Osteocyte (in vitro differentiated cells): Measurements from ENCODE around the gene MARK1. TPM values are rescaled to one million over a fixed set of nuclear protein-coding genes. Genes with fewer than 3 reads are reported as not detected.

Experiments used
- DNase-seq: peaks from one replicate; pipeline ENCODE4 v3.0.0; 2021; ENCODE audit warnings: mixed read lengths; ENCODE audit not compliant: unreplicated experiment; ENCODE audit errors: extremely low spot score
- H3K27ac Mint-ChIP-seq: one replicate; pipeline ENCODE4 v1.8.0; 2021; ENCODE audit warnings: mild to moderate bottlenecking, mixed read lengths; ENCODE audit not compliant: unreplicated experiment
- H3K27me3 Mint-ChIP-seq: one replicate; pipeline ENCODE4 v1.8.0; 2021; ENCODE audit warnings: mixed read lengths; ENCODE audit not compliant: unreplicated experiment
- H3K36me3 Mint-ChIP-seq: one replicate; pipeline ENCODE4 v1.8.0; 2021; ENCODE audit warnings: mixed read lengths; ENCODE audit not compliant: unreplicated experiment
- H3K4me1 Mint-ChIP-seq: one replicate; pipeline ENCODE4 v1.8.0; 2021; ENCODE audit warnings: mixed read lengths; ENCODE audit not compliant: unreplicated experiment
- H3K4me3 Mint-ChIP-seq: one replicate; pipeline ENCODE4 v1.8.0; 2021; ENCODE audit warnings: mild to moderate bottlenecking, moderate library complexity, mixed read lengths; ENCODE audit not compliant: unreplicated experiment
- H3K9me3 Mint-ChIP-seq: one replicate; pipeline ENCODE4 v1.8.0; 2021; ENCODE audit warnings: mixed read lengths; ENCODE audit not compliant: unreplicated experiment
- total RNA-seq: library from RNA; stranded (reverse); gene quantifications from 2 replicates; pipeline ENCODE4 v1.2.1, GENCODE V29; 2021
- TF ChIP-seq, protein P1 (sequence below): fragments of 200-600 bp; sonication (generic); IDR thresholded peaks from 2 replicates; pipeline ENCODE4 v1.5.0; 2021; ENCODE audit warnings: antibody characterized with exemption, mild to moderate bottlenecking, moderate library complexity

The MARK1 gene
- total RNA-seq, 1 donor from 2014 or later: 1.2 TPM

DNA sequence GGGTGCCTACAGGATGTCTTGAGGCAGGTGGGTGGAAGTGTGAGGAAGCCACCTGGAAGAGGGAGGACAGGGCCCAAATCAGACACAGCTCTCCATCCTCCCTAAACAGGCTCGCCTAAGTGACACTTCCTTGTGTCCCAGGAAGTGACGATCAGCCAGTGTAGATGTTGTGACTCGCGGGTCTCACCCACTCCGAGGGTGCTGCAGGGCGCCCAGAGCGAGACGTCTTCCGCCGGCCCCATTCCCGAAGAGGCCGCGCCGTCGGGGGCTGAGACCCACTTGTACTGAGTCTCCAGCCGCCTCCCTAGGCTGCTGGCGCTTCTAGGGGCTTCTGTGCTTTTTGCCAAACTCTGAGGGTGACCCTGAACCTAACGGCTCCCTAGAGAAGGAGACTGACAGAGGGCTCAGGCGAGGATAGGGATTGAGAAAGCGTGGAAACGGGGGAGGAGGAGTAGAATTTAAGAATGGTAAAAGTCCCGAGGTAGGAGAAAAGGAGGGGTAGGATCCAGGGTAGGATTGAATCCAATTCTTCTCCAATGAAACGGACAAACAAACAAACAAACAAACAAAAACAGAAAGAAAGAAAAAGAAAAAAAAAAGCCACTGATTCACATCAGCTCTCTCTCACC is 543 bp upstream of the MARK1 start:
- TF ChIP-seq, protein P1, sequence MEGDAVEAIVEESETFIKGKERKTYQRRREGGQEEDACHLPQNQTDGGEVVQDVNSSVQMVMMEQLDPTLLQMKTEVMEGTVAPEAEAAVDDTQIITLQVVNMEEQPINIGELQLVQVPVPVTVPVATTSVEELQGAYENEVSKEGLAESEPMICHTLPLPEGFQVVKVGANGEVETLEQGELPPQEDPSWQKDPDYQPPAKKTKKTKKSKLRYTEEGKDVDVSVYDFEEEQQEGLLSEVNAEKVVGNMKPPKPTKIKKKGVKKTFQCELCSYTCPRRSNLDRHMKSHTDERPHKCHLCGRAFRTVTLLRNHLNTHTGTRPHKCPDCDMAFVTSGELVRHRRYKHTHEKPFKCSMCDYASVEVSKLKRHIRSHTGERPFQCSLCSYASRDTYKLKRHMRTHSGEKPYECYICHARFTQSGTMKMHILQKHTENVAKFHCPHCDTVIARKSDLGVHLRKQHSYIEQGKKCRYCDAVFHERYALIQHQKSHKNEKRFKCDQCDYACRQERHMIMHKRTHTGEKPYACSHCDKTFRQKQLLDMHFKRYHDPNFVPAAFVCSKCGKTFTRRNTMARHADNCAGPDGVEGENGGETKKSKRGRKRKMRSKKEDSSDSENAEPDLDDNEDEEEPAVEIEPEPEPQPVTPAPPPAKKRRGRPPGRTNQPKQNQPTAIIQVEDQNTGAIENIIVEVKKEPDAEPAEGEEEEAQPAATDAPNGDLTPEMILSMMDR: no peak
- DNase-seq: no peak

DNA sequence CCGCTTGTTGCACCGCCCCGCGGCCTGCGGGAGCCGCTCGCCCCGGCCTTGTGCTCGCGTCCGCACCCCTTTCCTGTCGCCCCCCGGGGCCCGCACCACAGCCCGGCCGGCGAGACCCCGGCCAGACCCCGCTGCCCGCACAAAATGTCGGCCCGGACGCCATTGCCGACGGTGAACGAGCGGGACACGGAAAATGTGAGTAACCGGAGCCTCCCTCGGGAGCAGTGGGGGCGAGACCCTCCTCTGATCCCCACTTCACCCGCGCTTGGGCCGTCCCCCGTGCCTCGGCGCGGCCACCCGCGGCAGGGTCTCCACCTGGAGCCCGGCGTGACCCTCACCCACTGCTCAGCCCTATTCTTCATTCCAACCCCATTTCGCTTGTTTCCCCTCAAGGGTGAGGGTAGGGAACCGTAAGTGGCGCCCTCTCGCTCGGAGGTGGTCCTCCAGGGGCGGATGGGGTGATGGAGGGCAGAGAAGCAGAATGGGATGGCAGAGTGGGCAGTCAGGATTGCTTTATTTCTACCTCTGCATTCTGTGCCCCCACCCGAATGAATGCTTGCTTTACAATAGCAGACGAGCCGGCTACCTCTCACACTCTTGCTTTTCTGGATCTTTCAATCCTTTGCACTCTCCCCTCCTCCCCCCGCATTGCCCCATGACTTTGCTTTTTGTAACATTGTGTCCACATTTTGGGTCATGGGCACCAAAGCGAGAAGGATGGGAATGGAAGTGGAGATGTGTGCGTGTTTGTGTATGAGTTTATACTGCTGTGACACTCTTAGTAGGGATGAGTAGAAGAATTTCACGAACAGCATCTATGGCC is 954 bp downstream of the MARK1 start:
- TF ChIP-seq, protein P1: no peak
- Mint-ChIP-seq H3K36me3 (no peaks in the 10 kb centered on the region), H3K27ac (no peak overlapping the region), H3K4me1 (peaks cover 16% of the 10 kb centered on the region), H3K4me3 (peak overlapping the region; percentile 74), H3K27me3 (peaks cover 54% of the 10 kb centered on the region), H3K9me3 (peaks cover 5% of the 10 kb centered on the region)
- DNase-seq: no peak

More for the DNA sequence above, 543 bp upstream of the MARK1 start:
- no peaks in the 10 kb centered on the region for H3K9me3 Mint-ChIP-seq
- H3K27ac Mint-ChIP-seq: peak overlapping the region; percentile 48
- peaks cover 16% of the 10 kb centered on the region for H3K4me1 Mint-ChIP-seq
- no peaks in the 10 kb centered on the region for H3K36me3 Mint-ChIP-seq
- H3K27me3 Mint-ChIP-seq: peaks cover 60% of the 10 kb centered on the region
- peak overlapping the region; percentile 85 for H3K4me3 Mint-ChIP-seq

DNA sequence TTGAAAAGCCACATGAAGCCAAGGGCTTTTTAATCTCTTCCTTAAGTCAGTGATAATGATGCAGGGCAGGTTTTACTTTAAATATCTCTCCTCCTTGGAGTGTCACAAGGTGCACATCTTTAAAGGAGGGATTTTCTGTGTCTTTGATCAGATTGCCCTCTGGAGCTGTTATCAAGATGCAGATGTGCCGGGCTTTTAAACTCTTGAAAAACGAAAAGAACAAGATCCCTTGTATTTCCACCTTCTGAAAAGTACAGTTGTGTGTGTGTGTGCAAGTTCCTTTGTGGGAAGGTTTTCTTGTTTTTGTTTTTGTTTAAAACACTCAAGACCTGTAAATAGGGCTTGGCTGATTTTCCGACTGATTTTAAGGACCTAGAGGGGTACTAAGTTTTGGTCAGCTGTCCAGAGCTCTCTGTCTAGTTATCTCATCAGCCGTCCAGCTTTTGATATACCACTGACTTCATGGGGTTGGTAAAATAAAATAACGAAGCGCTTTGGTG is 1.6 kb downstream of the MARK1 start:
- Mint-ChIP-seq H3K36me3 (no peaks in the 10 kb centered on the region), H3K4me3 (peak overlapping the region; percentile 74), H3K27ac (no peak overlapping the region), H3K27me3 (peaks cover 50% of the 10 kb centered on the region), H3K4me1 (peaks cover 16% of the 10 kb centered on the region), H3K9me3 (peaks cover 9% of the 10 kb centered on the region)
- DNase-seq: no peak
- TF ChIP-seq, protein P1: no peak

GRCh38 chr1:220533504-220534109 is 5.7 kb downstream of the MARK1 start:
- Mint-ChIP-seq H3K9me3 (peaks cover 19% of the 10 kb centered on the region), H3K36me3 (no peaks in the 10 kb centered on the region), H3K4me3 (no peak overlapping the region), H3K27me3 (peaks cover 24% of the 10 kb centered on the region), H3K27ac (no peak overlapping the region), H3K4me1 (peaks cover 6% of the 10 kb centered on the region)
- no peak for DNase-seq
- TF ChIP-seq, protein P1: no peak

- TF ChIP-seq, protein P1: peak; percentile 23
- Mint-ChIP-seq H3K4me1 (no peaks in the 10 kb centered on the region), H3K36me3 (no peaks in the 10 kb centered on the region), H3K4me3 (no peak overlapping the region), H3K9me3 (no peaks in the 10 kb centered on the region), H3K27me3 (no peaks in the 10 kb centered on the region), H3K27ac (no peak overlapping the region)
- no peak for DNase-seq
These were observed 17.0 kb downstream of the MARK1 start for GRCh38 chr1:220544901-220545303.
